Lung (tissue), 12 donors: ENCODE data around the gene CEP192. TPM values are rescaled to one million over a fixed set of nuclear protein-coding genes. Genes with fewer than 3 reads are reported as not detected.
A peak's percentile ranks its signal among the peaks of the same experiment; 100 is the strongest.
"Not testable (repeated sequence)": the region's sequence is repeated elsewhere in the genome, so short reads cannot be mapped to it uniquely, and the experiment has no call there.

Source experiments
- ATAC-seq: fragments of 200-7000 bp; cut with Tn5 transposase; one replicate; pipeline ENCODE4 v1.9.1; 2020; ENCODE audit warnings: moderate number of reproducible peaks; ENCODE audit not compliant: insufficient read depth, low FRiP score
- DNase-seq, 3 donors: peaks; one replicate each; pipeline ENCODE4 v3.0.0-alpha.2; 2013 to 2017
- H3K27ac ChIP-seq, 2 donors: one replicate each; pipeline ENCODE4 v1.5.1; 2013; ENCODE audit warnings: mild to moderate bottlenecking in 2 of 2, moderate library complexity in 2 of 2, control low read depth in 1 of 2, inconsistent platforms in 1 of 2, low read depth in 1 of 2, low read length in 1 of 2
- H3K27me3 ChIP-seq, 3 donors: one replicate each; pipeline ENCODE4 v1.5.1; 2013; ENCODE audit warnings: low read length in 2 of 3; ENCODE audit not compliant: control insufficient read depth in 3 of 3, insufficient read depth in 3 of 3
- H3K36me3 ChIP-seq, 4 donors: one replicate each; pipeline ENCODE4 v1.5.1; 2013; ENCODE audit warnings: low read length in 4 of 4, mild to moderate bottlenecking in 1 of 4, moderate library complexity in 1 of 4; ENCODE audit not compliant: control insufficient read depth in 4 of 4, insufficient read depth in 4 of 4
- H3K4me1 ChIP-seq, 5 donors: one replicate each; pipeline ENCODE4 v1.5.1; 2013; ENCODE audit warnings: low read length in 5 of 5, mild to moderate bottlenecking in 2 of 5, moderate library complexity in 1 of 5; ENCODE audit not compliant: control insufficient read depth in 5 of 5, insufficient read depth in 5 of 5
- H3K4me3 ChIP-seq: one replicate; pipeline ENCODE4 v1.5.1; 2013; ENCODE audit warnings: mild to moderate bottlenecking, control low read depth, moderate library complexity
- H3K9ac ChIP-seq, 2 donors: one replicate each; pipeline ENCODE4 v1.5.1; 2013; ENCODE audit warnings: low read length in 2 of 2, control low read depth in 1 of 2; ENCODE audit not compliant: insufficient read depth in 1 of 2
- H3K9me3 ChIP-seq, 4 donors: one replicate each; pipeline ENCODE4 v1.5.1; 2013; ENCODE audit warnings: low read length in 3 of 4, mild to moderate bottlenecking in 1 of 4, moderate library complexity in 1 of 4; ENCODE audit not compliant: control insufficient read depth in 4 of 4, insufficient read depth in 3 of 4
- CTCF ChIP-seq: IDR thresholded peaks from 2 replicates; pipeline ENCODE4 v1.5.1; 2012; ENCODE audit warnings: mild to moderate bottlenecking; ENCODE audit errors: control extremely low read depth, extremely low read depth
- WGBS, 2 donors: extraction: QIAGEN DNeasy Blood & Tissue Kit; methylation state at CpG; one replicate each; pipeline ENCODE4 v1.1.7; 2013; 5-methylcytosine and 5-hydroxymethylcytosine counted together
- polyA plus RNA-seq, 2 donors: library from polyadenylated mRNA; stranded (reverse); fragments of 200-250 nt; gene quantifications; one replicate each; pipeline ENCODE4 v1.2.1, GENCODE V29; 2013
- total RNA-seq, 2 donors: library from RNA; depleted of rRNA in 1 of 2; stranded (reverse); fragments of >200 nt in 1 of 2; gene quantifications; one replicate each; pipeline ENCODE4 v1.2.1, GENCODE V29; 2014 to 2021
- donor health status: control.
- donor health status: control.
- donor health status: Bipolar disorder and iron deficiency.
- donor health status: healthy.
- donor health status: DM: yes; HTN: yes; CAD: no.

The CEP192 gene
- total and polyA plus RNA-seq, 4 donors = 8.0 to 43.0 (median 16.6) TPM

DNA sequence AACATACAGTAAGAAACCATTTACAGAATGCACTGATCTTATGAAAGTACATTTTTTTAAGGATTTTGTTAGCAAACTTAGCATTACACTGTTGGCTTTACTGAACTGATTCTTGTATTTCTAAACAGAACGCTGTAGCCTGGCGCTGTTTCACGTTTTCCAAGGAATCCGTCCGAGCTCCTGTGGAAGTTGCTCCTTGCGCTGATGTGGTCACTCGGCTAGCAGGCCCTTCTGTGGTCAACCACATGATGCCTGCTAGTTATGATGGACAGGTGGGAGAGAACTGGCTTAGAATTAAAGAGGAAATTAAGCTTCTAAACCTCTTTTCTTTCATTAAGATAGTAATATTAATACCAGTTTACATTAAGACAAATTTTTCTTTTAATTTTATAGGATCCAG, 76.8 kb downstream of the CEP192 start:
- Histone ChIP-seq H3K9ac (no peak overlapping the region), H3K4me1 (peaks cover 0 to 5% (median 0%) of the 10 kb centered on the region in 5 donors), H3K9me3 (no peaks in the 10 kb centered on the region), H3K27ac (no peak overlapping the region), H3K27me3 (no peaks in the 10 kb centered on the region), H3K36me3 (peaks cover 17 to 37% (median 35%) of the 10 kb centered on the region in 4 donors), H3K4me3 (no peak overlapping the region)
- 80 to 89% methylated on average over 7 of the region's 7 CpGs for WGBS, 2 donors
- DNase-seq (no peak), ATAC-seq (no peak)
- TF ChIP-seq CTCF = no peak

- DNase-seq (no peak), ATAC-seq (no peak)
- H3K9me3 ChIP-seq = no peaks in the 10 kb centered on the region
- 82 to 85% methylated on average over 5 of the region's 5 CpGs for WGBS, 2 donors
- H3K4me3 ChIP-seq = no peak overlapping the region
- no peak overlapping the region for H3K9ac ChIP-seq
- no peaks in the 10 kb centered on the region for H3K27me3 ChIP-seq
- H3K36me3 ChIP-seq = peaks cover 28 to 46% (median 44%) of the 10 kb centered on the region in 4 donors
- no peak for TF ChIP-seq CTCF
- H3K27ac ChIP-seq = no peak overlapping the region
- peaks cover 0 to 4% (median 0%) of the 10 kb centered on the region in 5 donors for H3K4me1 ChIP-seq
Observed at GRCh38 chr18:13070460-13070859, 79.3 kb downstream of the CEP192 start.

GRCh38 chr18:13076886-13077285, 85.7 kb downstream of the CEP192 start:
- peaks cover 19 to 23% (median 20%) of the 10 kb centered on the region in 4 donors for H3K36me3 ChIP-seq
- H3K4me1 ChIP-seq = peaks cover 0 to 3% (median 0%) of the 10 kb centered on the region in 5 donors
- no peak overlapping the region for H3K9ac ChIP-seq
- no peak overlapping the region for H3K4me3 ChIP-seq
- TF ChIP-seq CTCF = no peak
- ATAC-seq = no peak
- H3K27me3 ChIP-seq = no peaks in the 10 kb centered on the region
- peak; percentile 55 to 86 (median 75) for DNase-seq
- WGBS, 2 donors = 81 to 89% methylated on average over 9 of the region's 9 CpGs
- no peaks in the 10 kb centered on the region for H3K9me3 ChIP-seq
- H3K27ac ChIP-seq = no peak overlapping the region

DNA sequence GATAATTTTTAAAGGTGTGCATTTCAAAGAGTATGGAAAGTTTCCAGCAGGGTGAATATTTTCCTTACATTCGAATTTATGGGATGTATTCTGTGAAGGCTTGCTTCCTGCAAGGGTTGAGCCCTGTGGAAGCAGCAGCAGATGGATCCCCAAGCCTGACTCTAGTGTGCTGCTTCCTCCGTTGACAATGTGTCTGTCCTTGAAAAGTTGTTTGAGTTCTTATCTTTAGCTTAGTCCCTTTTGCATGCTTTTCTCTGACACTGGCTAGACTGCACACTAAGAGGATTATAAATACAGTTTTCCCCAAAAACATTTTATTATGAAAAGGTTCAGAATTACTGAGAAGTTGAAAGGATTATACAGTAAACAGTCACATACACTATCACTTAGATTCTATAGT, 86.3 kb downstream of the CEP192 start:
- H3K36me3 ChIP-seq = peaks cover 14 to 20% (median 16%) of the 10 kb centered on the region in 4 donors

DNA sequence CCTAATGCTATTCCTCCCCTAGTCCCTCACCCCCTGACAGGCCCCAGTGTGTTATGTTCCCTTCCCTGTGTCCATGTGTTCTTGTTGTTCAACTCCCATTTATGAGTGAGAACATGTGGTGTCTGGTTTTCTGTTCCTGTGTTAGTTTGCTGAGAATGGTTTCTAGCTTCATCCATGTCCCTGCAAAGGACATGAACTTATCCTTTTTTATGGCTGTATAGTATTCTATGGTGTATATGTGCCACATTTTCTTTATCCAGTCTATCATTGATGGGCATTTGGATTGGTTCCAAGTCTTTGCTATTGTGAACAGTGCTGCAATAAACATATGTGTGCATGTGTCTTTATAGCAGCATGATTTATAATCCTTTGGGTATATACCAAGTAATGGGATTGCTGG, 86.9 kb downstream of the CEP192 start:
- not testable (repeated sequence) for DNase-seq, H3K4me3 ChIP-seq, H3K27me3 ChIP-seq, H3K9me3 ChIP-seq, H3K9ac ChIP-seq, H3K27ac ChIP-seq, H3K4me1 ChIP-seq, ATAC-seq
- H3K36me3 ChIP-seq = peaks cover 9 to 16% (median 13%) of the 10 kb centered on the region in 4 donors

More for the DNA sequence above, 86.3 kb downstream of the CEP192 start:
- Histone ChIP-seq H3K9me3 (no peaks in the 10 kb centered on the region), H3K4me3 (no peak overlapping the region), H3K27ac (no peak overlapping the region), H3K9ac (no peak overlapping the region), H3K4me1 (peaks cover 0 to 3% (median 0%) of the 10 kb centered on the region in 5 donors), H3K27me3 (no peaks in the 10 kb centered on the region)
- no peak for TF ChIP-seq CTCF
- ATAC-seq (no peak), DNase-seq (peak in 1 of 3 donors; percentile 2)
- 81 to 83% methylated on average over 2 of the region's 2 CpGs for WGBS, 2 donors
